Thymus (tissue), 11 donors: ENCODE measurements around the gene SLC25A24. TPM values are rescaled to one million over a fixed set of nuclear protein-coding genes. Genes with fewer than 3 reads are reported as not detected.
A peak's percentile ranks its signal among the peaks of the same experiment; 100 is the strongest.
"Not testable (repeated sequence)": the region's sequence is repeated elsewhere in the genome, so short reads cannot be mapped to it uniquely, and the experiment has no call there.

Experiments used
- DNase-seq, 9 donors: peaks; one replicate each; pipeline ENCODE4 v3.0.0-alpha.2; 2013; ENCODE audit warnings: low spot score in 9 of 9, low read depth in 6 of 9, missing footprints in 1 of 9
- H3K27ac ChIP-seq, 2 donors: one replicate each; pipeline ENCODE4 v1.5.1; 2013; ENCODE audit warnings: control low read depth in 1 of 2, low read depth in 1 of 2, low read length in 1 of 2, mild to moderate bottlenecking in 1 of 2, moderate library complexity in 1 of 2
- H3K27me3 ChIP-seq, 2 donors: one replicate each; pipeline ENCODE4 v1.5.1; 2013; ENCODE audit warnings: low read length in 1 of 2; ENCODE audit not compliant: control insufficient read depth in 2 of 2, insufficient read depth in 1 of 2
- H3K36me3 ChIP-seq, 2 donors: one replicate each; pipeline ENCODE4 v1.5.1; 2013; ENCODE audit warnings: low read length in 1 of 2, mild to moderate bottlenecking in 1 of 2, moderate library complexity in 1 of 2; ENCODE audit not compliant: control insufficient read depth in 2 of 2, insufficient read depth in 2 of 2
- H3K4me1 ChIP-seq, 2 donors: one replicate each; pipeline ENCODE4 v1.5.1; 2013; ENCODE audit warnings: low read length in 2 of 2; ENCODE audit not compliant: control insufficient read depth in 2 of 2, insufficient read depth in 2 of 2
- H3K4me3 ChIP-seq, 2 donors: one replicate each; pipeline ENCODE4 v1.5.1; 2013; ENCODE audit warnings: low read length in 2 of 2, control low read depth in 1 of 2, mild to moderate bottlenecking in 1 of 2
- H3K9me3 ChIP-seq, 2 donors: one replicate each; pipeline ENCODE4 v1.5.1; 2013; ENCODE audit warnings: low read length in 1 of 2, mild to moderate bottlenecking in 1 of 2; ENCODE audit not compliant: control insufficient read depth in 2 of 2, insufficient read depth in 1 of 2
- WGBS: extraction: QIAGEN DNeasy Blood & Tissue Kit; methylation state at CpG from one replicate; pipeline ENCODE4 v1.1.7; 2013; 5-methylcytosine and 5-hydroxymethylcytosine counted together
- polyA plus RNA-seq: library from polyadenylated mRNA; stranded (reverse); fragments of 200-250 nt; gene quantifications from one replicate; pipeline ENCODE4 v1.2.3, GENCODE V29; 2013
- total RNA-seq: library from RNA; stranded (reverse); fragments of 120-200 nt; gene quantifications from one replicate; pipeline ENCODE4 v1.2.4, GENCODE V29; 2013
- donor health status: healthy.

SLC25A24 gene
- total and polyA plus RNA-seq, 2 donors: 11.1 to 13.7 TPM

DNA sequence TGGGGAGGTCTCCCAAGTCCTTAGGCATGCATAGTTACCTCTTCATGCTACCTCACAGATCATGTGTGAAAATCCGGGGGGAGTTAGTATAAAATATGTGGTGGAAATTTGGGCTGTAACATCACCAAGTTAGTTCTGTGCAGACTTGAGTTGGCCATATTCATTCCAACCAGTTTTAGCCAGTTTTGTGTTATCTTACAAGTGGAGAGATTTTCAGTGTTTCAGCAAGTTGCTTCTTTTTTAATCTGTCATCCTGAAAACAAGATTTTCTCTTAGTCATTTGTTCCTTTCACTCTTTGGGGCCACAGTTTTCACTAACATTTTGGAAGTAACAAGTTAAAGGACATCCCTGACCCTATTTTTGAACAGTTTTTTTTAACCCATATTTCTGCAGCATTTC, 11.3 kb downstream of the SLC25A24 start:
- Histone ChIP-seq H3K27ac (no peak overlapping the region), H3K36me3 (peaks cover 0 to 10% of the 10 kb centered on the region in 2 donors)

DNA sequence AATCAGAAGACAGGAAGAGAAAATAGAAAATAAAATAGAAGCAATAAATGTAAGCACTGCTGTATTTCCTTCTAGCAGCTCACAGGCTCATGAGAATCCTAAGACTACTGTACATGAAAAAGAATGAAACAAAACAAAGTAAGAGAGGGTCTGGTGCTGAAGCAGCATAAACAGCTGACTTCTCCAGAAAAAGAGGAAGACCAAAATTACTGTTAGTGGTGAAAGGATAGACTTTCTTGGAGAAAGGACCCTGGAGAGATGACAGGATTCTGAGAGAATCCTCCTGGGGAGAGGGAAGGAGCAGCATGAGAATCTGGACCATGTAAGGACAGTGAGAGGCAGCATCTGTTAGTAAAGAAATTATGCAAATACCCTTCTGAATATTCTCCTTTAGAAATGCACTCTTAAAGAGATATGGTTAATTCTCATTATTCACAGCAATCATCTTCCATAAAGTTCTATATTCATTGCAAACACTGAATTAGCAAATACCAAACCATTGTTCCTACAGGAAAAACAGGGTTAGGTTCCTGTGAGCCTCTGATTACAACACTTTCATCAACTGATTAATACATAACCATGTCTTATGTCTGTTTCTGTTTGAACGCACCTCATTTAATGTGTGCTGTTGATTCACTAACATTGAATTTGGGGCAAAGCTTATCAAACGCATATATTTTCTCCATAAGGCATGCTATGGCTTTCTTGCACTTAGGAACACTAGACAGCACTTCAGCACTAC, 17.0 kb downstream of the SLC25A24 start:
- 49% methylated on average over 2 of the region's 2 CpGs for WGBS
- no peaks in the 10 kb centered on the region for H3K9me3 ChIP-seq
- no peak for DNase-seq
- no peak overlapping the region for H3K27ac ChIP-seq
- no peaks in the 10 kb centered on the region for H3K27me3 ChIP-seq
- no peaks in the 10 kb centered on the region for H3K4me1 ChIP-seq
- no peak overlapping the region for H3K4me3 ChIP-seq
- H3K36me3 ChIP-seq: peaks cover 0 to 3% of the 10 kb centered on the region in 2 donors

More for the DNA sequence above, 11.3 kb downstream of the SLC25A24 start:
- Histone ChIP-seq H3K4me1 (no peaks in the 10 kb centered on the region), H3K9me3 (peaks cover 0 to 9% of the 10 kb centered on the region in 2 donors), H3K4me3 (no peak overlapping the region), H3K27me3 (no peaks in the 10 kb centered on the region)
- no peak for DNase-seq
- 98% methylated on average over 1 of the region's 1 CpG for WGBS

DNA sequence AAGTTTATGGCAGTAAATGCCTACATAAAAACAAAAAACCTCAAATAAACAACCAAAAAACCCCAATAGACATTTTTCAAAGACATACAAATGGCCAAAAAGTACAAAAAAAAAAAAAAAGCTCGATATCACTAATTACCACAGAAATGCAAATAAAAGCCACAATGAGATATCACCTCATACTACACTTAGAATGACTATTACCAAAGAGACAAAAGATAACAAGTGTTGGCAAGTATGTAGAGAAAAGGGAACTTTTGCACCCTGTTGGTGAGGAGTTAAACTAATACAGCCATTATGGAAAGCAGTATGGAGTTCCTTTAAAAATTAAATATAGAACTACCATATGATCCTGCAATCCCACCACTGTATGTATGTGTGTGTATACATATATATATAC, 21.1 kb downstream of the SLC25A24 start:
- 96% methylated on average over 1 of the region's 1 CpG for WGBS
- peaks cover 0 to 5% of the 10 kb centered on the region in 2 donors for H3K36me3 ChIP-seq
- no peaks in the 10 kb centered on the region for H3K27me3 ChIP-seq
- H3K27ac ChIP-seq: no peak overlapping the region
- no peak overlapping the region for H3K4me3 ChIP-seq
- H3K4me1 ChIP-seq: no peaks in the 10 kb centered on the region
- H3K9me3 ChIP-seq: peaks cover 0 to 7% of the 10 kb centered on the region in 2 donors
- DNase-seq: no peak

DNA sequence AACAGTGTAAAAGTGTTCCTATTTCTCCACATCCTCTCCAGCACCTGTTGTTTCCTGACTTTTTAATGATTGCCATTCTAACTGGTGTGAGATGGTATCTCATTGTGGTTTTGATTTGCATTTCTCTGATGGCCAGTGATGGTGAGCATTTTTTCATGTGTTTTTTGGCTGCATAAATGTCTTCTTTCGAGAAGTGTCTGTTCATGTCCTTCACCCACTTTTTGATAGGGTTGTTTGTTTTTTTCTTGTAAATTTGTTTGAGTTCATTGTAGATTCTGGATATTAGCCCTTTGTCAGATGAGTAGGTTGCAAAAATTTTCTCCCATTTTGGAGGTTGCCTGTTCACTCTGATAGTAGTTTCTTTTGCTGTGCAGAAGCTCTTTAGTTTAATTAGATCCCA, 37.7 kb downstream of the SLC25A24 start:
- H3K27ac ChIP-seq, H3K4me1 ChIP-seq, H3K27me3 ChIP-seq, H3K36me3 ChIP-seq, H3K4me3 ChIP-seq, H3K9me3 ChIP-seq, DNase-seq: not testable (repeated sequence)
- no CpG with 5 or more reads among the region's 1 CpG for WGBS

DNA sequence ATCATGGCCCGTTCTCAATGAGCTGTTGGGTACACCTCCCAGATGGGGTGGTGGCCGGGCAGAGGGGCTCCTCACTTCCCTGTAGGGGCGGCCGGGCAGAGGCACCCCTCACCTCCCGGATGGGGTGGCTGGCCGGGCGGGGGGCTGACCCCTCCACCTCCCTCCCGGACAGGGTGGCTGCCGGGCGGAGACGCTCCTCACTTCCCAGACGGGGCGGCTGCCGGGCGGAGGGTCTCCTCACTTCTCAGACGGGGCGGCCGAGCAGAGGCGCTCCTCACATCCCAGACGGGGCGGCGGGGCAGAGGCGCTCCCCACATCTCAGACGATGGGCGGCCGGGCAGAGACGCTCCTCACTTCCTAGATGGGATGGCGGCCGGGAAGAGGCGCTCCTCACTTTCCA, 40.2 kb downstream of the SLC25A24 start:
- H3K9me3 ChIP-seq, H3K27ac ChIP-seq, H3K36me3 ChIP-seq, H3K27me3 ChIP-seq, DNase-seq, H3K4me1 ChIP-seq, H3K4me3 ChIP-seq: not testable (repeated sequence)
- 97% methylated on average over 17 of the region's 30 CpGs for WGBS

DNA sequence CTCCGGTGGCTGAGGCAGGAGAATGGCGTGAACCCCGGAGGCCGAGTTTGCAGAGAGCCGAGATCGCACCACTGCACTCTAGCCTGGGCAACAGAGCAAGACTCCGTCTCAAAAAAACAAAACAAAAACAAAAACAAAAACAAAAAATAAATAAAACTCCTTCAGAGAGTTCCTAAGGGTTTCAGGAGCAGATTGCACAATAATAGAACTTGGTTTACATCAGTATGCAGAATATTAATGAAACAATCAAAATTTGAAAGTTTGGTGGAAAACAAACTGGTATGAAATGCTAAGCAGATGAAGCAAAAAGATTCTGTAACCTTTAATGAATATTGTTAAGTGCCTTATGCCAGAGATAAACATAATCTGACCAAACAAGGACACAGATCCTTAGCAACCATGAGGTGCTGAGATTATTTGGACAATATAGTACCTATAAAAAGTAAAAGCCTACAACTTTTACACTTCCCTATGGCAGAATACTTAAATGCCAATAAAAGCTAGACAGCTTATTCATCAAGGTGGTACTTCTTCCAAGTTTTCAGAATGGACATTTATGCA, 41.2 kb downstream of the SLC25A24 start:
- H3K36me3 ChIP-seq: peaks cover 0 to 2% of the 10 kb centered on the region in 2 donors
- H3K4me1 ChIP-seq: no peaks in the 10 kb centered on the region
- H3K27ac ChIP-seq: no peak overlapping the region
- H3K27me3 ChIP-seq: no peaks in the 10 kb centered on the region
- H3K4me3 ChIP-seq: no peak overlapping the region
- WGBS: 99% methylated on average over 7 of the region's 7 CpGs
- no peak for DNase-seq
- H3K9me3 ChIP-seq: no peaks in the 10 kb centered on the region

DNA sequence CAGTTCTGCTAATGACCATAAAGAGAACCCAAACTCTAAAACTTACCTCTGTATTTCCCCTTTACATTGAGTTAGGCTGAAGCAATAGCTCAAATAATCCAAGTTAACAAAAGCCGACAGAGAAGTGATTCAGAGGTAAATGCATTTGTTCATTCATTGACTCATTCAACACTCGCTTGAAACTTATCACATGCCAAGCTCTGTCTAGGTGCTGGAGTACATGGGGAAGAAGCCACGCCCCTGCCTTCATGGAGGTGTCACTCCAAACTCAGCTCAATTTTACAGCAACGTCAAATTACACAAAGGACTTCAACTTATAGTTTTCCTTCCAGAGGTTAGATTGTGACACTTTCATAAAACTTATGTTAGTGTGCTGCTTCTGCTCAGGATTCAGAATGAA, 45.8 kb downstream of the SLC25A24 start:
- H3K27me3 ChIP-seq: no peaks in the 10 kb centered on the region
- no peak overlapping the region for H3K4me3 ChIP-seq
- no peak overlapping the region for H3K27ac ChIP-seq
- no peak for DNase-seq
- H3K4me1 ChIP-seq: no peaks in the 10 kb centered on the region
- H3K9me3 ChIP-seq: no peaks in the 10 kb centered on the region
- 74% methylated on average over 4 of the region's 4 CpGs for WGBS
- peaks cover 0 to 2% of the 10 kb centered on the region in 2 donors for H3K36me3 ChIP-seq

DNA sequence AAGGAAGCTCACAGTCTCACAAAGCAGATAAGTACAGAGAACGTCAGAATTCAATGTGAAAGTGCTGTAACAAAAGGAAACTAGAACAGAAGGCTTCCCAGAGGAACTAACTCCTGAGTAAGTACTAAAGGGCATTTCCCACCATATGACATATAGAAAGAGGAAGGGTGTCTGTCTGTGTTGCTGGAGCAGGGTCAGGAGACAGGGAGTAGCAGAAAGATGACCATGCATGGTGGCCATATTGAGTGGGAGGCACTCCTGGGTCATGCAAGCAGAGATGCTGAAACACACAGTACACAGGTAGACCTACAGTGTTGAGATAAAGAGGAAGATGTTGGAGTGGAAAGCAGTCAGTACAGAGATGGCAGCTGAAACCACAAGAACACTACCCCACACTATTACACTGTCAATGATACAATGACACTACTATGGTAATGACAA, 47.3 kb downstream of the SLC25A24 start:
- no peak overlapping the region for H3K27ac ChIP-seq

DNA sequence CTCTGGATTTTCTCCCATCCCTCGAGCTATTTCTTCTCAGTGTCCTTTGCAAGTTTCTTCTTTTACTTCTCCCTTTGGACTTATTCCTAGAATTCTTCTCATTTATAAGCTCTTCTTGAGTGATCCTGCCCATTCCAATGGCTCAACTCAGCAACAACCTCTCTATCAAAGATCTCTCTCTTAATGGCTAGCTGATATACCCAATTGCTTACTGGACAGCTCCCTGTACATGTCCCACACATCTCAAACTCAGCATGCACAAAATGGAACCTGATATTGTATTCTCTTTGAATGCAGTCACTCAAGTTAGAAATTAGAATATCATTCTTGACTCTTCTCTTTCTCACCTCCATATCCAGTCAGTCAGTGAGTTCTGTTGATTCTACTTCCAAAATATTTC, 48.6 kb downstream of the SLC25A24 start:
- 96% methylated on average over 1 of the region's 1 CpG for WGBS
- Histone ChIP-seq H3K9me3 (no peaks in the 10 kb centered on the region), H3K36me3 (peaks cover 8 to 11% of the 10 kb centered on the region in 2 donors), H3K4me1 (no peaks in the 10 kb centered on the region), H3K4me3 (no peak overlapping the region), H3K27me3 (no peaks in the 10 kb centered on the region), H3K27ac (no peak overlapping the region)
- DNase-seq: no peak

More for the DNA sequence above, 47.3 kb downstream of the SLC25A24 start:
- peak in 2 of 9 donors; percentile 2 to 21 for DNase-seq
- 99% methylated on average over 1 of the region's 1 CpG for WGBS
- Histone ChIP-seq H3K27me3 (no peaks in the 10 kb centered on the region), H3K4me3 (no peak overlapping the region), H3K4me1 (no peaks in the 10 kb centered on the region), H3K9me3 (no peaks in the 10 kb centered on the region), H3K36me3 (peaks cover 5 to 8% of the 10 kb centered on the region in 2 donors)
